T-helper 2 cell (primary cell): Measurements from ENCODE around the gene OR2J1.
A peak's percentile ranks its signal among the peaks of the same experiment; 100 is the strongest.
"Not testable (repeated sequence)": the region's sequence is repeated elsewhere in the genome, so short reads cannot be mapped to it uniquely, and the experiment has no call there.

Experiments used
- DNase-seq, 5 experiments: peaks; one replicate each; pipeline versions ENCODE4 v3.0.0 to v3.0.0-alpha.2; 2012 to 2022
- total RNA-seq, 2 donors: gene quantifications; one replicate each; lab custom pipeline; 2026; lab: John Stamatoyannopoulos, UW

Gene OR2J1
- total RNA-seq = 0 reads per million in 2 donors

GRCh38 chr6:29099190-29099589, at the start of gene OR2J1:
OR2J1 (plus strand) TSS chr6:29099490; CDS start chr6:29100943, 1,453 bp downstream.
- DNase-seq = no peak

GRCh38 chr6:29051680-29052079, 47.6 kb upstream of the OR2J1 start:
- DNase-seq = no peak

GRCh38 chr6:29071831-29072723, 27.2 kb upstream of the OR2J1 start:
- peak in 2 of 5 experiments; percentile 3 to 5 for DNase-seq

- DNase-seq = no peak
These were observed 20.1 kb upstream of the OR2J1 start for GRCh38 chr6:29079203-29079602.

- no peak for DNase-seq
These were observed 18.0 kb upstream of the OR2J1 start for GRCh38 chr6:29081312-29081711.

GRCh38 chr6:29082457-29082856, 16.8 kb upstream of the OR2J1 start:
- no peak for DNase-seq

GRCh38 chr6:29087213-29087612, 12.1 kb upstream of the OR2J1 start, which contains the start of gene OR2B3:
OR2B3 (minus strand) TSS chr6:29087313; CDS start chr6:29087248, 65 bp downstream.
- DNase-seq = no peak

- DNase-seq = no peak
These were observed 6.3 kb upstream of the OR2J1 start for GRCh38 chr6:29092957-29093356.

- no peak for DNase-seq
These were observed 1.5 kb upstream of the OR2J1 start for GRCh38 chr6:29097803-29098202.

- DNase-seq = no peak
These were observed 8.5 kb downstream of the OR2J1 start, which contains the start of gene OR2J3 for GRCh38 chr6:29107758-29108157. OR2J3 (plus strand) TSS chr6:29108058; CDS start chr6:29111891, 3,833 bp downstream.

- peak in 1 of 5 experiments; percentile 0 for DNase-seq
These were observed 12.8 kb downstream of the OR2J1 start for GRCh38 chr6:29112135-29112534.

- not testable (repeated sequence) for DNase-seq
These were observed 15.7 kb downstream of the OR2J1 start for GRCh38 chr6:29114964-29115363.

- no peak for DNase-seq
These were observed 30.2 kb downstream of the OR2J1 start for GRCh38 chr6:29129326-29130012.

GRCh38 chr6:29130644-29131043, 31.4 kb downstream of the OR2J1 start:
- DNase-seq = no peak

GRCh38 chr6:29131691-29132090, 32.4 kb downstream of the OR2J1 start:
- no peak for DNase-seq

- no peak for DNase-seq
These were observed 38.4 kb downstream of the OR2J1 start for GRCh38 chr6:29137724-29138123.

- no peak for DNase-seq
These were observed 42.3 kb downstream of the OR2J1 start for GRCh38 chr6:29141606-29142005.

GRCh38 chr6:29142309-29142708, 43.0 kb downstream of the OR2J1 start:
- DNase-seq = no peak

GRCh38 chr6:29146179-29146578, 46.9 kb downstream of the OR2J1 start:
- DNase-seq = no peak

- no peak for DNase-seq
These were observed 47.8 kb downstream of the OR2J1 start for GRCh38 chr6:29147074-29147473.

GRCh38 chr6:29149444-29149843, 50.2 kb downstream of the OR2J1 start:
- not testable (repeated sequence) for DNase-seq
